A549 (cell line): ENCODE results near the gene HAAO. TPM values are rescaled to one million over a fixed set of nuclear protein-coding genes. Genes with fewer than 3 reads are reported as not detected.

Source experiments
- ATAC-seq, 2 experiments: fragments of 200-7000 bp in 1 of 2; fragments of >200 bp in 1 of 2; cut with Nextera tagmentation in 1 of 2; cut with Tn5 transposase in 1 of 2; 3 replicates each; pipeline versions ENCODE4 v1.8.0 to v1.9.1; 2018 to 2020; ENCODE audit warnings: mild to moderate bottlenecking in 1 of 2, moderate library complexity in 1 of 2
- CTCF ChIA-PET: fragments of 300-600 bp; sonication (Branson Sonifier 250); formaldehyde crosslinking; extraction: SDS; loops from one replicate; lab custom pipeline; 2021; ENCODE audit warnings: antibody characterized with exemption, inconsistent platforms; lab: Yijun Ruan, JAX
- POLR2A ChIA-PET: fragments of 350-600 bp; formaldehyde crosslinking; extraction: SDS; loops from one replicate; lab custom pipeline; 2021; ENCODE audit warnings: antibody characterized with exemption, inconsistent platforms; lab: Yijun Ruan, JAX
- DNase-seq, 2 experiments: peaks; one replicate each; pipeline versions ENCODE4 v3.0.0 to v3.0.0-alpha.2; 2011 to 2016; ENCODE audit warnings: low read depth in 1 of 2, low spot score in 1 of 2
- FAIRE-seq: peaks from 2 replicates; lab custom pipeline; 2011; peaks lifted over from hg19 to GRCh38; lab: Jason Lieb, UNC
- H3K27ac ChIP-seq, 2 experiments: fragments of >200 bp; sonication (Bioruptor Twin); formaldehyde crosslinking; 3 replicates each; pipeline ENCODE4 v1.5.1; 2016 to 2017
- H3K4me1 ChIP-seq: fragments of >200 bp; sonication (Bioruptor Twin); formaldehyde crosslinking; 3 replicates; pipeline ENCODE4 v1.6.1; 2016
- H3K4me2 ChIP-seq: fragments of >200 bp; sonication (Bioruptor Twin); formaldehyde crosslinking; 3 replicates; pipeline ENCODE4 v1.6.1; 2016
- H3K4me3 ChIP-seq: fragments of >200 bp; sonication (Bioruptor Twin); formaldehyde crosslinking; 3 replicates; pipeline ENCODE4 v1.5.1; 2016
- H3K9me3 ChIP-seq: fragments of >200 bp; sonication (Bioruptor Twin); formaldehyde crosslinking; 3 replicates; pipeline ENCODE4 v1.6.1; 2016
- BCL3 ChIP-seq: fragments of >200 bp; sonication (Bioruptor Twin); formaldehyde crosslinking; IDR thresholded peaks from 3 replicates; pipeline ENCODE4 v1.6.1; 2016
- CHD4 ChIP-seq: fragments of 200-600 bp; sonication (generic); IDR thresholded peaks from 2 replicates; pipeline ENCODE4 v1.6.1; 2016; ENCODE audit warnings: antibody characterized with exemption, mild to moderate bottlenecking, borderline replicate concordance
- CTCF ChIP-seq: fragments of >200 bp; sonication (Bioruptor Twin); formaldehyde crosslinking; IDR thresholded peaks from 3 replicates; pipeline ENCODE4 v1.5.1; 2016
- EHF ChIP-seq: fragments of 250-450 bp; sonication (Bioruptor Pico); IDR thresholded peaks from 2 replicates; pipeline ENCODE4 v1.5.0; 2020; ENCODE audit warnings: mild to moderate bottlenecking
- ELK1 ChIP-seq: fragments of 150-350 bp; IDR thresholded peaks from 2 replicates; pipeline ENCODE4 v1.6.1; 2014; ENCODE audit warnings: low read depth, mild to moderate bottlenecking, low read length
- FOXS1 ChIP-seq: fragments of 250-450 bp; sonication (Bioruptor Pico); IDR thresholded peaks from 2 replicates; pipeline ENCODE4 v1.5.0; 2020; ENCODE audit warnings: mild to moderate bottlenecking, moderate library complexity
- HES2 ChIP-seq: fragments of >200 bp; sonication (Bioruptor Twin); formaldehyde crosslinking; IDR thresholded peaks from 2 replicates; pipeline ENCODE4 v1.6.1; 2016
- HOXA7 ChIP-seq: fragments of 250-450 bp; sonication (Bioruptor Pico); IDR thresholded peaks from 2 replicates; pipeline ENCODE4 v1.5.0; 2020; ENCODE audit warnings: mild to moderate bottlenecking, moderate library complexity
- HOXB13 ChIP-seq: fragments of 250-450 bp; sonication (Bioruptor Pico); IDR thresholded peaks from 2 replicates; pipeline ENCODE4 v1.5.0; 2020; ENCODE audit warnings: low read depth, mild to moderate bottlenecking, moderate library complexity
- NR3C1 ChIP-seq: fragments of >200 bp; sonication (Bioruptor Twin); formaldehyde crosslinking; IDR thresholded peaks from 3 replicates; pipeline ENCODE4 v1.6.1; 2017
- POLR2A ChIP-seq: IDR thresholded peaks from 2 replicates; pipeline ENCODE4 v1.6.1; 2012; ENCODE audit warnings: mild to moderate bottlenecking, low read length
- RARB ChIP-seq: fragments of 250-450 bp; sonication (Bioruptor Pico); IDR thresholded peaks from 2 replicates; pipeline ENCODE4 v1.8.0; 2021; ENCODE audit warnings: mild to moderate bottlenecking, moderate library complexity
- TFCP2L1 ChIP-seq: fragments of 250-450 bp; sonication (Bioruptor Pico); IDR thresholded peaks from 2 replicates; pipeline ENCODE4 v1.5.0; 2021; ENCODE audit warnings: mild to moderate bottlenecking
- ZC3H11A ChIP-seq: fragments of 450-650 bp; IDR thresholded peaks from 2 replicates; pipeline ENCODE4 v1.6.1; 2014; ENCODE audit warnings: antibody characterized with exemption, mild to moderate bottlenecking
- ZFP36 ChIP-seq: fragments of 450-650 bp; IDR thresholded peaks from 2 replicates; pipeline ENCODE4 v1.6.1; 2014; ENCODE audit warnings: borderline replicate concordance; ENCODE audit not compliant: partially characterized antibody
- ZNF302 ChIP-seq: fragments of 250-450 bp; sonication (Bioruptor Pico); IDR thresholded peaks from 2 replicates; pipeline ENCODE4 v1.9.0; 2021; ENCODE audit warnings: inconsistent platforms, mild to moderate bottlenecking, moderate library complexity
- WGBS: methylation state at CpG from one replicate; pipeline ENCODE4 v1.1.6; 2017; ENCODE audit errors: missing lambda C conversion rate; 5-methylcytosine and 5-hydroxymethylcytosine counted together
- polyA plus RNA-seq, 4 experiments: library from polyadenylated mRNA; depleted of rRNA in 3 of 4; stranded (reverse); fragments of >200 nt; fragmentation: RNase III in 1 of 4; extraction: RNeasy Plus Mini Kit Qiagen cat#74134 plus additional on column Dnase treatment in 1 of 4; gene quantifications; 2 replicates in 3 of 4; 3 replicates in 1 of 4; pipeline ENCODE4 v1.2.3, GENCODE V29; 2011 to 2017

HAAO gene
- polyA plus RNA-seq, 2 of the 4 experiments (the other 2 are of a cell fraction), result not detected

GRCh38 chr2:42784204-42784880 lies 8.0 kb downstream of the HAAO start:
- FAIRE-seq (no peak), DNase-seq (no peak), ATAC-seq (no peak)
- ChIA-PET POLR2A (interaction anchor here (0.6 kb wide), 1 partner anchor 11 kb away, joined by 5 read pairs; no protein-coding TSS in a partner anchor), CTCF (interaction anchor here (0.9 to 2.6 kb wide), 3 partner anchors 10 to 19 kb away, joined by 3 to 9 read pairs (median 3); no protein-coding TSS in a partner anchor)
- no peak for TF ChIP-seq CTCF
- Histone ChIP-seq H3K27ac (no peak overlapping the region), H3K4me3 (no peak overlapping the region), H3K4me1 (no peaks in the 10 kb centered on the region), H3K4me2 (no peak overlapping the region), H3K9me3 (no peaks in the 10 kb centered on the region)
- 68% methylated on average over 7 of the region's 7 CpGs for WGBS

- ATAC-seq, result no peak; a peak in 1 of 6 replicates
- no peak for FAIRE-seq
- Histone ChIP-seq H3K27ac (no peak overlapping the region), H3K4me1 (no peaks in the 10 kb centered on the region), H3K4me2 (no peak overlapping the region), H3K4me3 (no peak overlapping the region), H3K9me3 (0 out of 3 replicates have a peak, but pooled peaks cover 1% of the 10 kb centered on the region)
- no peak for DNase-seq
- ChIA-PET CTCF (interaction anchor here (1.3 to 2.6 kb wide), 2 partner anchors 9 to 12 kb away, joined by 3 to 9 read pairs; no protein-coding TSS in a partner anchor), POLR2A (interaction anchor here (0.6 kb wide), 1 partner anchor 11 kb away, joined by 5 read pairs; no protein-coding TSS in a partner anchor)
- TF ChIP-seq HES2 (no peak), POLR2A (no peak), HOXB13 (CRISPR knock-in tag) (no peak), FOXS1 (CRISPR knock-in tag) (no peak), ELK1 (no peak), RARB (no peak)
- WGBS, result 78% methylated on average over 9 of the region's 9 CpGs
These were observed 8.9 kb downstream of the HAAO start for GRCh38 chr2:42783511-42783910.

- POLR2A ChIA-PET, result no interaction called here
- TF ChIP-seq ZNF302 (CRISPR knock-in tag) (no peak), EHF (CRISPR knock-in tag) (no peak)
- ATAC-seq, result no peak
- FAIRE-seq, result no peak
- H3K4me2 ChIP-seq, result no peak overlapping the region
- DNase-seq, result no peak
- no peaks in the 10 kb centered on the region for H3K4me1 ChIP-seq
- CTCF ChIA-PET, result no interaction called here
- H3K4me3 ChIP-seq, result no peak overlapping the region
- H3K27ac ChIP-seq, result no peak overlapping the region
- WGBS, result 30% methylated on average over 1 of the region's 1 CpG
- H3K9me3 ChIP-seq, result peaks cover 6% of the 10 kb centered on the region; the same call in 1 of the 3 replicates
These were observed 11.2 kb downstream of the HAAO start for GRCh38 chr2:42781181-42781580.

GRCh38 chr2:42777883-42778805 lies 14.2 kb downstream of the HAAO start:
- no peak overlapping the region for H3K27ac ChIP-seq
- peaks cover 6% of the 10 kb centered on the region; the same call in 1 of the 3 replicates for H3K9me3 ChIP-seq
- TF ChIP-seq ZC3H11A (no peak), HOXA7 (CRISPR knock-in tag) (no peak), NR3C1 (no peak), HOXB13 (CRISPR knock-in tag) (no peak), CHD4 (no peak), BCL3 (no peak), ZFP36 (peak; percentile 71), TFCP2L1 (no peak)
- ATAC-seq (no peak), DNase-seq (no peak), FAIRE-seq (no peak)
- ChIA-PET CTCF (no interaction called here), POLR2A (no interaction called here)
- no peak overlapping the region for H3K4me2 ChIP-seq
- no peak overlapping the region for H3K4me3 ChIP-seq
- H3K4me1 ChIP-seq, result no peaks in the 10 kb centered on the region
- WGBS, result 61% methylated on average over 3 of the region's 3 CpGs
